BLaER1 treated with 17β-estradiol and CSF1 and Interleukin-3, amounts not matched to agents 10 nM and 100 nM (cell line): ENCODE data around the gene MEF2A.

Source experiments
- H3K27ac ChIP-seq, 11 experiments: shearing (Covaris generic); formaldehyde crosslinking; 2 replicates each; pipeline ENCODE4 v1.8.1; 2022
- H3K27me3 ChIP-seq, 11 experiments: shearing (Covaris generic); formaldehyde crosslinking; 2 replicates each; pipeline ENCODE4 v1.8.1; 2022
- H3K36me3 ChIP-seq, 11 experiments: shearing (Covaris generic); formaldehyde crosslinking; 2 replicates each; pipeline ENCODE4 v1.8.1; 2022
- H3K4me1 ChIP-seq, 10 experiments: shearing (Covaris generic); formaldehyde crosslinking; 2 replicates each; pipeline ENCODE4 v1.8.1; 2022
- H3K4me2 ChIP-seq, 11 experiments: shearing (Covaris generic); formaldehyde crosslinking; 2 replicates each; pipeline ENCODE4 v1.8.1; 2022
- H3K4me3 ChIP-seq, 10 experiments: shearing (Covaris generic); formaldehyde crosslinking; 2 replicates each; pipeline ENCODE4 v1.8.1; 2022
- H3K9ac ChIP-seq, 11 experiments: shearing (Covaris generic); formaldehyde crosslinking; 2 replicates each; pipeline ENCODE4 v1.8.1; 2022
- H3K9me3 ChIP-seq, 11 experiments: shearing (Covaris generic); formaldehyde crosslinking; replicated peaks in 1 of 11; 2 replicates each; pipeline ENCODE4 v1.8.1; 2022
- H4K20me1 ChIP-seq, 11 experiments: shearing (Covaris generic); formaldehyde crosslinking; 2 replicates each; pipeline ENCODE4 v1.8.1; 2022
- Cebpa-rat ChIP-seq, 11 experiments: shearing (Covaris generic); IDR thresholded peaks; 2 replicates each; pipeline ENCODE4 v1.8.1; 2022

Gene MEF2A

DNA sequence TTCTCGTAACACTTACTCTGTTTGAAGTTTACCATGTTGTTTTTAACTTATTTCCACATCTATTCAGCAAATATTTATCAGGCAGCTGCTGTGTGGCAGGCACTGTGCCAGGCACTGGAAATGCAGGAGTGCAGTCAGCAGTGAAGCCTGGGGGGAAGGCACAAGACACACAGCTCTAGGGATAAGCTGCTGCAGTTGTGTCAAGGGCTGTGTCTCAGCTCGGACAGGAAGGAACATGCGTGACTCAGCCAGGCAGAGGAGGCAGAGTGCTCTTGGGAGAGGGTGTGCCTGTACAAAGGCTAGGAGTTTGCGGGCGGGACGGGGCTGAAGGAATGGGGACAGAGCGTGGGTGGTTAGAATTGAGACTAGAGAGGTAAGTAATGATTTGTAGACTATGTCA, 142.8 kb downstream of the MEF2A start:
- Histone ChIP-seq H4K20me1 (peaks cover 22 to 79% (median 51%) of the 10 kb centered on the region in 11 experiments; a peak in 21 of 22 replicates), H3K27ac (peak overlapping the region in 1 of 11 experiments; percentile 22; a peak in 5 of 22 replicates), H3K9me3 (no peaks in the 10 kb centered on the region), H3K36me3 (peaks cover 51 to 85% (median 70%) of the 10 kb centered on the region in 11 experiments), H3K4me3 (no peak overlapping the region), H3K4me2 (peak overlapping the region; percentile 39 to 71 (median 65); a peak in 21 of 22 replicates), H3K9ac (0 out of 22 replicates have a peak overlapping the region, but pooled peaks of 2 of the 11 experiments have one; percentile 28 to 32), H3K27me3 (no peaks in the 10 kb centered on the region), H3K4me1 (peaks cover 57 to 97% (median 91%) of the 10 kb centered on the region in 10 experiments)
- TF ChIP-seq Cebpa-rat (IDR thresholded peaks at IDR 0.05): no peak

- Histone ChIP-seq H3K27ac (peak overlapping the region in 1 of 11 experiments; percentile 8; a peak in 3 of 22 replicates), H3K36me3 (peaks cover 59 to 94% (median 77%) of the 10 kb centered on the region in 11 experiments), H3K4me1 (peaks cover 50 to 94% (median 86%) of the 10 kb centered on the region in 10 experiments)
Observed at GRCh38 chr15:99709243-99709986, 143.6 kb downstream of the MEF2A start.

DNA sequence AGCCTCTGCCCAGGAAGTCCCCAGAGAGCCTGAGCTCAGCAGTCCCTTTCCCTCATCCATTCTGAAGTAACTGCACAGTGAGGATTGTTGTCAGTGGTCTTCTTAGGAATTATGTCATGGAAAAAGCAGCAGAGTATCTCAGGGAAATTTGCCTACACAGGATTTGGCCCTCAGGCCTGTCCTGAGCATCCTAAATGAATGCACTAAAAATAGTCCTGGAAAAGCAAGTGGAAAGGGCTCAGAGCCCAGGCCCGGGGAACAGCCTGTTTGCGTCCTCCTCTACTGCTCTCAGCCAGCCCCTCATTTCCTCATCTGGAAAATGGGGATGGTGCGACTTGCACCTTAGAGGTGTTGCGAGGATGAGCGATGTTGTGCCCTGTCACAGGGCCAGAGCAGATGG, 145.8 kb downstream of the MEF2A start:
- Histone ChIP-seq H3K9me3 (no peaks in the 10 kb centered on the region), H4K20me1 (peaks cover 22 to 95% (median 69%) of the 10 kb centered on the region in 11 experiments; a peak in 21 of 22 replicates), H3K4me3 (0 out of 20 replicates have a peak overlapping the region, but pooled peaks of 1 of the 10 experiments have one; percentile 12), H3K27me3 (0 out of 22 replicates have a peak, but pooled peaks cover 0 to 3% (median 0%) of the 10 kb centered on the region in 11 experiments), H3K9ac (peak overlapping the region in 8 of 11 experiments; percentile 3 to 47 (median 16); a peak in 10 of 22 replicates), H3K36me3 (peaks cover 65 to 94% (median 87%) of the 10 kb centered on the region in 11 experiments), H3K4me2 (peak overlapping the region; percentile 11 to 76 (median 67); a peak in 19 of 22 replicates), H3K27ac (peak overlapping the region in 3 of 11 experiments; percentile 12 to 43 (median 14); a peak in 3 of 22 replicates), H3K4me1 (peaks cover 51 to 95% (median 90%) of the 10 kb centered on the region in 10 experiments)
- no peak for TF ChIP-seq Cebpa-rat (IDR thresholded peaks at IDR 0.05)

More at GRCh38 chr15:99709243-99709986, 143.6 kb downstream of the MEF2A start:
- H3K9ac ChIP-seq: no peak overlapping the region
- no peaks in the 10 kb centered on the region for H3K9me3 ChIP-seq
- peaks cover 22 to 82% (median 58%) of the 10 kb centered on the region in 11 experiments; a peak in 21 of 22 replicates for H4K20me1 ChIP-seq
- no peak for TF ChIP-seq Cebpa-rat (IDR thresholded peaks at IDR 0.05)
- no peak overlapping the region for H3K4me3 ChIP-seq
- no peaks in the 10 kb centered on the region for H3K27me3 ChIP-seq
- H3K4me2 ChIP-seq: peak overlapping the region in 9 of 11 experiments; percentile 39 to 71 (median 65); a peak in 14 of 22 replicates

DNA sequence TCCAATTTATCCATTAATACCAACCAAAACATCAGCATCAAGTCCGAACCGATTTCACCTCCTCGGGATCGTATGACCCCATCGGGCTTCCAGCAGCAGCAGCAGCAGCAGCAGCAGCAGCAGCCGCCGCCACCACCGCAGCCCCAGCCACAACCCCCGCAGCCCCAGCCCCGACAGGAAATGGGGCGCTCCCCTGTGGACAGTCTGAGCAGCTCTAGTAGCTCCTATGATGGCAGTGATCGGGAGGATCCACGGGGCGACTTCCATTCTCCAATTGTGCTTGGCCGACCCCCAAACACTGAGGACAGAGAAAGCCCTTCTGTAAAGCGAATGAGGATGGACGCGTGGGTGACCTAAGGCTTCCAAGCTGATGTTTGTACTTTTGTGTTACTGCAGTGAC, 146.6 kb downstream of the MEF2A start:
- no peak for TF ChIP-seq Cebpa-rat (IDR thresholded peaks at IDR 0.05)
- H3K9ac ChIP-seq: peak overlapping the region in 4 of 11 experiments; percentile 10 to 40 (median 24); a peak in 5 of 22 replicates
- H3K4me1 ChIP-seq: peaks cover 51 to 95% (median 90%) of the 10 kb centered on the region in 10 experiments
- no peak overlapping the region for H3K4me3 ChIP-seq
- peaks cover 65 to 86% (median 79%) of the 10 kb centered on the region in 11 experiments for H3K36me3 ChIP-seq
- H3K9me3 ChIP-seq: no peaks in the 10 kb centered on the region
- H4K20me1 ChIP-seq: peaks cover 22 to 96% (median 77%) of the 10 kb centered on the region in 11 experiments; a peak in 21 of 22 replicates
- 0 out of 22 replicates have a peak, but pooled peaks cover 0 to 4% (median 0%) of the 10 kb centered on the region in 11 experiments for H3K27me3 ChIP-seq
- peak overlapping the region in 10 of 11 experiments; percentile 19 to 76 (median 68); a peak in 19 of 22 replicates for H3K4me2 ChIP-seq
- H3K27ac ChIP-seq: peak overlapping the region in 4 of 11 experiments; percentile 6 to 43 (median 13); a peak in 5 of 22 replicates

- peaks cover 8 to 83% (median 38%) of the 10 kb centered on the region in 11 experiments; a peak in 20 of 22 replicates for H4K20me1 ChIP-seq
- H3K27ac ChIP-seq: peak overlapping the region in 10 of 11 experiments; percentile 4 to 86 (median 62); a peak in 17 of 22 replicates
- H3K4me1 ChIP-seq: peaks cover 69 to 95% (median 91%) of the 10 kb centered on the region in 10 experiments
- 0 out of 22 replicates have a peak, but pooled peaks cover 0 to 9% (median 0%) of the 10 kb centered on the region in 11 experiments for H3K27me3 ChIP-seq
- H3K36me3 ChIP-seq: peaks cover 28 to 46% (median 38%) of the 10 kb centered on the region in 11 experiments
- H3K9me3 ChIP-seq: peaks cover 0 to 4% (median under 1%) of the 10 kb centered on the region in 11 experiments; a peak in 7 of 22 replicates
- peak overlapping the region in 10 of 11 experiments; percentile 12 to 79 (median 58); a peak in 17 of 22 replicates for H3K9ac ChIP-seq
- no peak for TF ChIP-seq Cebpa-rat (IDR thresholded peaks at IDR 0.05)
- H3K4me2 ChIP-seq: peak overlapping the region; percentile 70 to 98 (median 86)
- peak overlapping the region in 6 of 10 experiments; percentile 13 to 55 (median 42); a peak in 10 of 20 replicates for H3K4me3 ChIP-seq
Observed at GRCh38 chr15:99716540-99717095, 150.8 kb downstream of the MEF2A start.

DNA sequence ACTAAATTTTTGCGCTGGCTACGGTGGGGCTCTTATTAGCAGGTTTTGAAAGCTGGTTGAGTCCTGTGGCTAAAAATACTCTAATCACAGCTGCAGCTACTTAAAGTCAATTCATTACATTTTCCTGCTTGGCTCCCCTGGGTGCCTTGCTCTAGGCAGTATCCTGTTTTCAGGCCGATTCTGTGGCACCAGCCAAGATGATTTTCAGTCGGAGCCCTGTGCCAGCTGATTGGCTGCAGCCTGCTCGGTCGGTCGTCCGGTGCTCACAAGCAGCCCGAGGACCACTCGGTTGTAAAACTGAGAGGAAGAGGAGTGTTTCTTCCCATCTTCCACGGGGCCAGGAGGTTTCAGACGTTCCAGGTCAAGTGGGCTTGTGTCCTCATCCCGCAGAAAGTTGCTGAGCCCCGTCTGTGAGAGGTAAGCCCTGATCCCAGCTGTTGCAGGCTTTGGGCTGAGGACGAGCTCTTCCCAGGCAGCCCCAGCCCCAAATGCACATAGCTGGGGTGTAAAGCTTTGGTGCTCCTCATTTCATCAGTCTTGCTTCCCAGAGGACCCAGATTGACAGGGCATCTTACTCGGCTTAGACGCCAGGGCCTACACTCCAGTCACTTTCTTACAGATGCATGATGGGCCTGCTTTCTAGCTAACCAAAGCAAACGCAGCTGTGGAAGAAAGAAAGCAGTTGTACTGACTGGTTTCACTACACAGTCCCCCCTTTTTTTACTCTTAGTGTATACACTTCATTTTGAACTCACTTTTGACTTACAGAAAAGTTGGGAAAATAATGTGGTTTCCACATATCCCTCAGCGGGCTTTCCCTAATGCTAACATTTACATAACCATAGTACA, 151.6 kb downstream of the MEF2A start:
- H3K27me3 ChIP-seq: 0 out of 22 replicates have a peak, but pooled peaks cover 0 to 9% (median 0%) of the 10 kb centered on the region in 11 experiments
- no peak for TF ChIP-seq Cebpa-rat (IDR thresholded peaks at IDR 0.05)
- peaks cover 62 to 92% (median 88%) of the 10 kb centered on the region in 10 experiments for H3K4me1 ChIP-seq
- peak overlapping the region in 10 of 11 experiments; percentile 14 to 79 (median 58); a peak in 18 of 22 replicates for H3K9ac ChIP-seq
- peaks cover 0 to 11% (median 8%) of the 10 kb centered on the region in 11 experiments; a peak in 16 of 22 replicates for H3K9me3 ChIP-seq
- H3K36me3 ChIP-seq: peaks cover 28 to 39% (median 35%) of the 10 kb centered on the region in 11 experiments
- H3K27ac ChIP-seq: peak overlapping the region in 8 of 11 experiments; percentile 25 to 86 (median 72); a peak in 16 of 22 replicates
- H3K4me2 ChIP-seq: peak overlapping the region; percentile 70 to 98 (median 86)
- peak overlapping the region in 6 of 10 experiments; percentile 13 to 55 (median 42); a peak in 9 of 20 replicates for H3K4me3 ChIP-seq
- peaks cover under 1 to 75% (median 31%) of the 10 kb centered on the region in 11 experiments; a peak in 15 of 22 replicates for H4K20me1 ChIP-seq

- TF ChIP-seq Cebpa-rat (IDR thresholded peaks at IDR 0.05): no peak
- Histone ChIP-seq H3K4me3 (peak overlapping the region in 4 of 10 experiments; percentile 40 to 55 (median 47); a peak in 6 of 20 replicates), H3K4me2 (peak overlapping the region; percentile 70 to 98 (median 86)), H3K36me3 (peaks cover 19 to 29% (median 24%) of the 10 kb centered on the region in 11 experiments; a peak in 19 of 22 replicates), H3K4me1 (peaks cover 59 to 94% (median 86%) of the 10 kb centered on the region in 10 experiments), H3K27ac (peak overlapping the region in 5 of 11 experiments; percentile 62 to 86 (median 83); a peak in 9 of 22 replicates), H3K9me3 (peaks cover 0 to 18% (median 15%) of the 10 kb centered on the region in 11 experiments; a peak in 17 of 22 replicates), H3K9ac (peak overlapping the region in 4 of 11 experiments; percentile 75 to 79 (median 76); a peak in 8 of 22 replicates), H3K27me3 (0 out of 22 replicates have a peak, but pooled peaks cover 0 to 9% (median 0%) of the 10 kb centered on the region in 11 experiments), H4K20me1 (peaks cover 0 to 66% (median 28%) of the 10 kb centered on the region in 11 experiments; a peak in 12 of 22 replicates)
Observed at GRCh38 chr15:99718421-99718820, 152.6 kb downstream of the MEF2A start.
